NOMO-1 treated with DMSO at 0.1 percent for 48 hours (cell line): ENCODE results near the gene TOP3B.
"Not testable (repeated sequence)": the region's sequence is repeated elsewhere in the genome, so short reads cannot be mapped to it uniquely, and the experiment has no call there.

Experiments used
- DNase-seq: peaks from one replicate; lab custom pipeline; 2025; ENCODE audit not compliant: unreplicated experiment; lab: John Stamatoyannopoulos, UW

TOP3B gene

GRCh38 chr22:21945453-21946261, 36.9 kb downstream of the TOP3B start:
- DNase-seq = no peak

GRCh38 chr22:21944871-21945270, 37.7 kb downstream of the TOP3B start:
- DNase-seq = no peak

GRCh38 chr22:21943571-21944448, 38.8 kb downstream of the TOP3B start:
- DNase-seq = no peak

- peak; percentile 21 for DNase-seq
Measured at GRCh38 chr22:21942407-21943343, 39.9 kb downstream of the TOP3B start.

DNA sequence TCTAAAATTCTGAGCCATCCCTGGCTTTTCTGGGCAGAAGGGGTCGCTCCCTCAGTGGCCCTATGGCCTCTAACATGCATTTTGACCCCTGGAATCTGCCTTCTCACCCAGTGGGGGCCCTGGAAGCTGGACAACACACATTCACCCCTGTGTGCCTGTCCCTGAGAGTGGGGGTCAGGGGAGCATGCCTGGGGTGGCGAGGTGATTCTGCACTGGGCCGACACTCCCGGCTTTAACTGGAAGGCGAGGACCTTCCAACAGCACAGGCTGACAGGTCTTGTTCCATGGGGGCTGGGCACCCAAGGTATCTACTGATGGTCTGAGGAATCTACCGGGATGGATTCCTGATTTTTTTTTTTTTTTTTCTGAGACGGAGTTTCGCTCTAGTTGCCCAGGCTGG, 40.7 kb downstream of the TOP3B start:
- no peak for DNase-seq

- no peak for DNase-seq
Measured at GRCh38 chr22:21940521-21940920, 42.1 kb downstream of the TOP3B start.

DNA sequence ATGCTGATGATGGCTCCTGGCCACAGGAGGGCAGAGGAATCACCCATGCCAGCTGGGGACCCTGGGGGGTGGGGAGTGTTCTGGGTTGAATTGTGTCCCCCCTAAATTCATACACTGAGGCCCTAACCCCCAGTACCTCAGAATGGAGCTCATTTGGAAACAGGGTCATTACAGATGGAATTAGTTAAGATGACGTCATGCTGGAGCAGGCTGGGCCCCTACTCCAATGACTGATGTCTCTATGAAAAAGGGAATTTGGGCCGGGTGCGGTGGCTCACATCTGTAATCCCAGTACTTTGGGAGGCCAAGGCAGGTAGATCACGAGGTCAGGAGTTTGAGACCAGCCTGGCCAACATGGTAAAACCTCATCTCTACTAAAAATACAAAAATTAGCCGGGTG, 42.7 kb downstream of the TOP3B start:
- DNase-seq = not testable (repeated sequence)

DNA sequence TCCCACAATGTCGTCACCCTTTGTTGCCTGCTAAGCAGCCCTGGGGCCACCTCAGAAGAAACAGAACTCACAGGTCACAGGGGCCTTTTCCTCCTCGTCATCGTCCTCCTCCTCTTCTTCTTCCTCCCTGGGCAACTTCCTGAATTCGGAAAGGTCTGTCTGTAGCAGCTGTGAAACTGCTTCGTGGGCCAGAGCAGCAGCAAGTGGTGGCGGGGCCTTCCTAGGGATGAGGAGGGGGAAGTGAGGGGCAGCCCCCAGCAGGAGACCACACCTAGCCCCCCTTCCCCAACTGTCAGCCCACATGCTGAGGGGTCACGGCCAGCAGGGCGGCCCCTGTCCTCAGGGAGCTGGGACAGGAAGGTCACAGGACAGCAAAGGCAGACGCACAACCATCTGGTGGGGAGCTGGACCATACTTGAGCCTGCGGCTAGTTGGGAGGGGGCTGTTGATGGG, 43.1 kb downstream of the TOP3B start:
- peak; percentile 61 for DNase-seq

DNA sequence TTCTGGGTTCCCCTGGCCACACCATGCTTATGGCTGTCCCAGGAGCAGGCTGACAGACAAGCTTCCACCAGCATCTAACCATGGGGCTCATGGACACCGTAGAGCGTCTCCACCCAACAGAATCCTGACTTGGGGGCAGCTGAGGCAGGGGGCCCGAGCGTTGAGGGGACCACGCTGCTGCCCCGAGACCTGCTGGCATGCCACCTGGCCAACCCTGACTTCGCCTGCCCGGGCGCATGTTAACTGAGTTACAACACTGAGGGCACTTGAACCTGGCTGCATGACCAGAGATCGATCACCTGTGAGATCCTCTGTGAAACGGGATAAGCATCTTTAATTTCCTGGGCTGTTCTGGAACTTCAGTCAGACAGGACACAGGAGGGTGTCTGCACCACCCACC, 43.7 kb downstream of the TOP3B start:
- no peak for DNase-seq

- peak; percentile 96 for DNase-seq
Measured at GRCh38 chr22:21938071-21938822, 44.3 kb downstream of the TOP3B start.

GRCh38 chr22:21937821-21938070, 44.8 kb downstream of the TOP3B start:
- no peak for DNase-seq

DNA sequence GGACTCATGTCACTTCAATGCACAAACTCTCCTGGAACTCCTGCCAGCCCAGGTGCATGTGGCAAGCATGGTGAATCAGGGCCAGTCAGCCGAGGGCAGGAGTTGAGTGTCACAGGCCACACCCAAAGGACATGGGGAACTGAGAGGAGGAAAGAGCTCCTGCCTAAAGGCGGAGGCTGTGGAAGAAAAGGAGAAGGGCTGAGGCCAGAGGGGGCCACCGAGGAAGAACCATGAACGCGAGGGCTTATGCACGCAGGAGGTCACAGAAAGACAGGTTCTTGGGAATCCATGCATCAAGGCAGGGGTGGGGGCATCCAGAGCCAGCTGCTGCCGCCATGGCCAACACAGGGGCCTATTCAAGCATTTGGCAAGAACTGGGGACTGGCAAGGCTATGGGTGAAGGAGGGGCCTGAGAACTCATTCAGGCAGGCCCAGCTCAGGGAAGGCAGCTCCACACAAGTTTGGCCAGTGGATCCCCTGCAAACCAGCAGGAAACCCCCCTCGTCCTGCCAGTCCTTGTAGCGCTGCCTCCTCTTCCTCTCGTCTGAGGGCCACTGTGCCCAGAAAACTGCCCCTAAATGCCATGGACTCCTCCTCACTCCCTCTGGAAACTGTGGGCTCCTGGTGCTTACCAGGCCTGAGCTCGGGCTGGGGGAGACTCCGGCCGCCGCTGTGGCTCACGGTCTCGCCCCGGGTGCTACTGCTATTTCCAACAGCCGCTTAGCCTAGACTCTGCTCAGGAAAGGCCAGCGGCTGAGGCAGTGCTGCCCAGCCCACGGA, 45.4 kb downstream of the TOP3B start:
- DNase-seq = peak; percentile 82

- peak; percentile 91 for DNase-seq
Measured at GRCh38 chr22:21936151-21936775, 46.3 kb downstream of the TOP3B start.

- DNase-seq = no peak
Measured at GRCh38 chr22:21933910-21934309, 48.7 kb downstream of the TOP3B start.

DNA sequence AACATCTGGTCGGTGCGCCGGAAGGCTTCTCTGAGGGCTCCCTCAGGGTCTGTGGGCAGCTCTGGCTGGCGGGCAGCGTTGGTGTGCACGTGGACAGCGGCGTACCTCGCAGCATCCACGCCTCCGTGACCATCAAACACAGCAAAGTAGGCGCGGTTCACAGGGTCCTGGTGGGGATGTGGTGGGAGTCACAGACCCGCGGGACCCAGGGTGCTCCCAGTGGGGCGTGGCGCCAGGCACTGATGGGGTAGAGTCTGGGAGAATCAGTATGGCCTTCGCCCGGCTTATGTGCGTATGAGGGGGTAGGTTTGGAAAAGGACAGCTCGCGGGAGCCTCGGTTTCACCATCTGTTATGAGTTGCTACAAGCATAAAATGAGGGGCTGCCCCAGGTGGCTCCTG, 49.2 kb downstream of the TOP3B start:
- no peak for DNase-seq

DNA sequence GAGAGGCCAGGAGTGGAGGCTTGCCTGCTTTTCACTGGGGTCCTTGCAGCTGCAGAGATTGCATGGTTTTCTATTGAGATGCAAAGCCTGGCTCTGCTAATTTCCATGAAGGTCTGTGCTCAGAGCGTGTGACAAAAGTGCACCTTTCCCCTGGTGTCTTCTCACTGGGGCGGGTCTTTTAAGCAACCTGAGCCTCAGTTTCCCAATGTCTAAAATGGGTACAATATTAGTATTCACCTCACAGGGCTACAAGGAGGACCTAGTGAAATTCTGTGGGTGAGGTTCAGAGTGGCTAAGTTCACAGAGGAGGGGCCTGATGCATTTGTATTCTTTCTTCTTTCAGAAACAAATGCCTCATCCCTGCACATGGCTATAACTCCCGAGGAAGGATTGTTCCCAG, 50.2 kb downstream of the TOP3B start:
- DNase-seq = no peak

GRCh38 chr22:21931056-21931455, 51.5 kb downstream of the TOP3B start:
- DNase-seq = no peak

DNA sequence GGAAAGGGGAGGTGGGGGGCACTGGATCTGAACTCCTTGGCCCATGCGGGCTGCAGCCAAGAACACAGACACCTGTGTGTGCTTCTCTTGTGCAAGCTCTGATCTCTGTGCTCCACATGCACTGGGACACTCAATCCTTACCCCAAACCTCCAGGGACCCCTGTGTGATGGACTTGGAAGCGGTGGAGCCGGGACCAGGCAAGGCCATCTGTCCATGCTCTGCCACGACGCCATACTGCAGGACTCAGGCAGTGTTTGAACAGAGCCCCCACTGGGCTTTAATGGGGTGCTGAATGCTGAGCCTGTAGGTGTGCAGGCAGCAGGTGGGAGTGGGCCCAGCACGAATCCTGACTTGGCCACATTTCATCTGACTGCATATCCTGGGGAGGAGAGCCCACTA, 53.3 kb downstream of the TOP3B start:
- DNase-seq = no peak

GRCh38 chr22:21928048-21928447, 54.5 kb downstream of the TOP3B start:
- DNase-seq = no peak
